ENCODE results near the gene TACO1.

The TACO1 gene

DNA sequence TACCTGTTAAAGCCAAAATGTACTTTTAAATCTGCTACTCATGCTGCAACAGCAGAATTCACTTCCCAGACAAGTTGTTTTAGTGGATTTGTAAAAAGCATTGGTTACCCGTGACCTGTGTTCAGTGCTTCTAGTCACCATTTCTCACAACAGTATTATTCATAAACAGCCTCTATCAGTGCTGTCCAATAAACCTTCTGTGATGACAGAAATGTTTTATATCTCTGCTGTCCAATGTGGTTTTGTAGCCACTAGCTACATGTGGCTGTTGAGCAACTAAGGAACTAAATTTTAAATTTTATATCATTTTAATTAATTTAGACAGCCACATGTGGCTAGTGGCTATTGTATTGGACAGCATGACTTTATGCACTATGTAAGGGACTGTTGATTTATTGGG, 34.1 kb downstream of the TACO1 start:
- H3K9me3 ChIP-seq (ENCODE audit: low read depth, low read length), result no peaks in the 10 kb centered on the region
- no peak overlapping the region for H3K9ac ChIP-seq (ENCODE audit: insufficient read length)
- no peaks in the 10 kb centered on the region; the same call in 1 of the 2 replicates for H3K36me3 ChIP-seq (ENCODE audit: insufficient read depth, low read length)
- H3K4me3 ChIP-seq, result no peak overlapping the region
- no peak for DNase-seq (ENCODE audit: low read depth, low spot score)
- TF ChIP-seq FOXP2 (optimal IDR thresholded peaks at IDR 0.05; ENCODE audit: control extremely low read depth, extremely low read length, insufficient read depth) (no peak), EZH2 (IDR thresholded peaks at IDR 0.05) (no peak), POLR2AphosphoS5 (IDR thresholded peaks at IDR 0.05; ENCODE audit: borderline replicate concordance, low read depth, low read length) (no peak)
- no peak overlapping the region for H3K27ac ChIP-seq

GRCh38 chr17:63635290-63635689, 34.6 kb downstream of the TACO1 start:
- DNase-seq (ENCODE audit: low read depth, low spot score), result no peak
- H3K36me3 ChIP-seq (ENCODE audit: insufficient read depth, low read length), result no peaks in the 10 kb centered on the region; the same call in 1 of the 2 replicates
- H3K27ac ChIP-seq, result no peak overlapping the region
- no peak overlapping the region for H3K9ac ChIP-seq (ENCODE audit: insufficient read length)
- H3K9me3 ChIP-seq (ENCODE audit: low read depth, low read length), result no peaks in the 10 kb centered on the region
- no peak overlapping the region for H3K4me3 ChIP-seq
- TF ChIP-seq POLR2AphosphoS5 (IDR thresholded peaks at IDR 0.05; ENCODE audit: borderline replicate concordance, low read depth, low read length), result no peak

DNA sequence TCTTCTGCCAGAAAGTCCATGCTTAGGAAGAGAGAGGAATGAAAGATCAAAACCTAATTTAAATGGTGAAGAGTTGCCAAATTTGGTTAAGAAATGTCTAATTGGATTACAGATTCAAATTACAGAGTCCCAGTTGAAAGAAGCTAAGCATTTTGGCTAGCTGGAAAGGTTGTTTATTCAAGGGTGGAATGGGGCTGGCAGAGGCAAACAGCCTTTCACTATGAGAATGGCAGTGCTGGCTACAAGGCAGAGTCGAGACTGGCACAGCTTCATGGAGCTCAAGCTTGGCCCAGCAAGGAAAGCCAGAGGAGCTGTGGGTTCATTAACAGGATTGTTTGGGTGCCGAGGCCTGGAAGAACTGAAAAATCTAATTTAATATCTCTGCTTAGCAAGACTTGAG, 35.1 kb downstream of the TACO1 start:
- no peak for DNase-seq (ENCODE audit: low read depth, low spot score)
- TF ChIP-seq FOXP2 (optimal IDR thresholded peaks at IDR 0.05; ENCODE audit: control extremely low read depth, extremely low read length, insufficient read depth), result no peak
- no peak for TF ChIP-seq POLR2AphosphoS5 (IDR thresholded peaks at IDR 0.05; ENCODE audit: borderline replicate concordance, low read depth, low read length)
- no peak for TF ChIP-seq EZH2 (IDR thresholded peaks at IDR 0.05)
- Histone ChIP-seq H3K36me3 (ENCODE audit: insufficient read depth, low read length) (no peaks in the 10 kb centered on the region; the same call in 1 of the 2 replicates), H3K4me3 (no peak overlapping the region), H3K27ac (no peak overlapping the region), H3K9ac (ENCODE audit: insufficient read length) (no peak overlapping the region), H3K9me3 (ENCODE audit: low read depth, low read length) (no peaks in the 10 kb centered on the region)

DNA sequence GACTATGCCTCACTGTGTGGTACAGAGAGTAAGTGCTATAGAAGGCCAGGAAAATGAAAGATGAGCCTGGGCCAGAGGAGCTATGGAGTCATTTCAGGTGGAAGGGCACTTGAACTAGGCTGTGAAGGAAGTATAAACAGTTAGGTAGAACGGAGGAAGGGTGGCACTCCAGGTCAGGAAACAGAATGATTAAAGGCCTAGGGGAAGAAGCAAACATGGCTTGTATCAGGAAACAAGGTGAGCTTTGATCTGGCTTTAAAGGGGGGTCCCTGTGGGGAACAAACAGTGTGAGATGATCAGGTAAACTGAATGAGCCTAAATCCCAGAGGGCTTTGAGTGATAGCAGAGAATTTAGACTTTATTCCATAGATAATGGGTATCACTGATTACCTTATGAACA, 38.4 kb downstream of the TACO1 start:
- TF ChIP-seq POLR2AphosphoS5 (IDR thresholded peaks at IDR 0.05; ENCODE audit: borderline replicate concordance, low read depth, low read length) (no peak), FOXP2 (optimal IDR thresholded peaks at IDR 0.05; ENCODE audit: control extremely low read depth, extremely low read length, insufficient read depth) (no peak), EZH2 (IDR thresholded peaks at IDR 0.05) (no peak)
- Histone ChIP-seq H3K9me3 (ENCODE audit: low read depth, low read length) (no peaks in the 10 kb centered on the region), H3K4me3 (no peak overlapping the region), H3K36me3 (ENCODE audit: insufficient read depth, low read length) (no peaks in the 10 kb centered on the region; the same call in 1 of the 2 replicates), H3K27ac (no peak overlapping the region), H3K9ac (ENCODE audit: insufficient read length) (no peak overlapping the region)
- no peak for DNase-seq (ENCODE audit: low read depth, low spot score)

GRCh38 chr17:63640038-63640437, 39.3 kb downstream of the TACO1 start:
- TF ChIP-seq POLR2AphosphoS5 (IDR thresholded peaks at IDR 0.05; ENCODE audit: borderline replicate concordance, low read depth, low read length) (no peak), FOXP2 (optimal IDR thresholded peaks at IDR 0.05; ENCODE audit: control extremely low read depth, extremely low read length, insufficient read depth) (no peak), EZH2 (IDR thresholded peaks at IDR 0.05) (no peak)
- no peaks in the 10 kb centered on the region; the same call in 1 of the 2 replicates for H3K36me3 ChIP-seq (ENCODE audit: insufficient read depth, low read length)
- no peak overlapping the region for H3K4me3 ChIP-seq
- H3K9me3 ChIP-seq (ENCODE audit: low read depth, low read length), result no peaks in the 10 kb centered on the region
- no peak overlapping the region for H3K9ac ChIP-seq (ENCODE audit: insufficient read length)
- DNase-seq (ENCODE audit: low read depth, low spot score), result no peak
- no peak overlapping the region for H3K27ac ChIP-seq

DNA sequence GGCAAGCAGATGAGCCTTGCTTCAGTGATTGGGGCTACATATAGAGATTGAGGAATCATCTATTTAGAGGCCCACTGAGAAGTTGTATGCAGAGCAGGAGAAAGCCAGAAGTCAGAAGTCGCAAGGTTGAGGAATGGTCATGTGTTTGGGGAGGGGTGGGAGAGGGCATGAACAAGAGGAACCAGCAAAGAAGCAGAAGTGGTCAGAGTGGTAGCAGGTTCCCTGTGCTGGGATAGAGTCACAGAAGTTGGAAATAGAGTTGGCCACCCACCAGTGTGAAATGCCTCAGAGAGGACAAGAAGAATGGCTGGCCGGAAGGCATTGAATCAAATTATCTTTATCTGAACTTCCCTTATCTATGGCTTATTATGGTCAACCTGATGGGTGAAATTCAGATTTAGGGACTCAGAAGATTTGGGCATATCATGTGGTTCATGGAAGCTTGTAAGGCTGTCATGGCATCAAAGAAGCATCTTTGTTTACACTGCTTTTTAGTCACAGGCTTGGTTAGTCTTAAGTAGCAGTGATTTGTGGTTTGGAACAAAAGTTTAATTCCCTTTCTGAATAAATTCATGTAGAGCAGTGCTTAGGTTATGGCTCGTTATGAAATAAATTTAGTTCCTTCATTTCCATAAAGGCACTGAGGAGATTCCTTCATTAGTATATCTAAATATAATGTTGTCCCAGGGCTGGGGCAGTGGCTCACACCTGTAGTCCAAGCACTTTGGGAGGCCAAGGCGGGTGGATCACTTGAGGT, 41.2 kb downstream of the TACO1 start:
- Histone ChIP-seq H3K9me3 (ENCODE audit: low read depth, low read length) (no peaks in the 10 kb centered on the region), H3K9ac (ENCODE audit: insufficient read length) (no peak overlapping the region), H3K4me3 (no peak overlapping the region), H3K36me3 (ENCODE audit: insufficient read depth, low read length) (no peaks in the 10 kb centered on the region; the same call in 1 of the 2 replicates), H3K27ac (no peak overlapping the region)
- TF ChIP-seq FOXP2 (optimal IDR thresholded peaks at IDR 0.05; ENCODE audit: control extremely low read depth, extremely low read length, insufficient read depth) (no peak), POLR2AphosphoS5 (IDR thresholded peaks at IDR 0.05; ENCODE audit: borderline replicate concordance, low read depth, low read length) (no peak), EZH2 (IDR thresholded peaks at IDR 0.05) (no peak)
- DNase-seq (ENCODE audit: low read depth, low spot score), result no peak

GRCh38 chr17:63644846-63645245, 44.2 kb downstream of the TACO1 start:
- H3K9me3 ChIP-seq (ENCODE audit: low read depth, low read length), result no peaks in the 10 kb centered on the region
- H3K27ac ChIP-seq, result no peak overlapping the region
- no peaks in the 10 kb centered on the region for H3K36me3 ChIP-seq (ENCODE audit: insufficient read depth, low read length)
- H3K4me3 ChIP-seq, result no peak overlapping the region
- H3K9ac ChIP-seq (ENCODE audit: insufficient read length), result no peak overlapping the region
- DNase-seq (ENCODE audit: low read depth, low spot score), result no peak
- TF ChIP-seq EZH2 (IDR thresholded peaks at IDR 0.05) (no peak), POLR2AphosphoS5 (IDR thresholded peaks at IDR 0.05; ENCODE audit: borderline replicate concordance, low read depth, low read length) (no peak), FOXP2 (optimal IDR thresholded peaks at IDR 0.05; ENCODE audit: control extremely low read depth, extremely low read length, insufficient read depth) (no peak)

GRCh38 chr17:63645775-63646487, 45.2 kb downstream of the TACO1 start:
- H3K27ac ChIP-seq, result no peak overlapping the region
- H3K4me3 ChIP-seq, result no peak overlapping the region
- DNase-seq (ENCODE audit: low read depth, low spot score), result no peak
- no peaks in the 10 kb centered on the region for H3K9me3 ChIP-seq (ENCODE audit: low read depth, low read length)
- TF ChIP-seq FOXP2 (optimal IDR thresholded peaks at IDR 0.05; ENCODE audit: control extremely low read depth, extremely low read length, insufficient read depth) (no peak), POLR2AphosphoS5 (IDR thresholded peaks at IDR 0.05; ENCODE audit: borderline replicate concordance, low read depth, low read length) (no peak), EZH2 (IDR thresholded peaks at IDR 0.05) (no peak)
- H3K9ac ChIP-seq (ENCODE audit: insufficient read length), result no peak overlapping the region
- H3K36me3 ChIP-seq (ENCODE audit: insufficient read depth, low read length), result no peaks in the 10 kb centered on the region

Data from SK-N-MC (cell line).